ENCODE data around the gene NRG3. TPM values are rescaled to one million over a fixed set of nuclear protein-coding genes. Genes with fewer than 3 reads are reported as not detected.

Gene NRG3
- total and polyA plus RNA-seq, 2 of the 8 experiments (the other 6 are each of a cell fraction or from before 2014, with no cell fraction given), result 4.2 to 5.0 TPM

DNA sequence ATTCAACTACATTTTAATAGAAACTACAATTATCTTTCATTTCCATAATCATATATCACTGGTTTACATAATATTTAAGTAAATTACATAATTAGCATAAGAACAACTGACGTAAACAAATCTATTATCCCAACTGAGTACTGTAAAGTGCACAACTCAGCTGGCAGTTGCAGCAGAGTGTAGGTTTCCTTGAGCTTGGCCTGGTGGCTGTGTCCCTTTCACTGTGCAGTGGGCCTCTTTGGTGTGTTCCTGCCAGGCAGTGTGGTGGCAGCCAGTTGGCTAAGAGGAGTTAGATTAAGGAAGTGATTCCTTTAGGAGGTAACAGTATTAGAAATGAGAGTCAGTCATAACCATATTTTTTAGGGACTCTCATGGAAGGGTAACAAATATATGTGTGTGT is 7.0 kb downstream of the NRG3 start:
- H2BK15ac ChIP-seq (ENCODE audit: low read length), result no peak overlapping the region
- no peak overlapping the region for H3K27ac ChIP-seq (ENCODE audit: low read depth, low read length)
- H2BK12ac ChIP-seq (ENCODE audit: low read depth, low read length), result no peak overlapping the region
- H3K56ac ChIP-seq (replicated peaks; ENCODE audit: insufficient read length, low read depth, low read length), result no peak overlapping the region
- H3K18ac ChIP-seq (ENCODE audit: extremely low read depth, low read length), result no peak overlapping the region
- H3K79me2 ChIP-seq (ENCODE audit: control insufficient read depth in 1 of 2, insufficient read depth in 2 of 2, low read length in 2 of 2), result peaks cover 0 to 32% of the 10 kb centered on the region in 2 experiments; a peak in 2 of 4 replicates
- no peak overlapping the region for H2AFZ ChIP-seq (ENCODE audit: low read length)
- H3K36me3 ChIP-seq (ENCODE audit: control insufficient read depth in 2 of 4, insufficient read depth in 4 of 4, low read length in 3 of 4), result no peaks in the 10 kb centered on the region
- ChIA-PET POLR2A (ENCODE audit: partially characterized antibody) (interaction anchor here (0.7 kb wide), 1 partner anchor 9 kb away, joined by 4 read pairs; no protein-coding TSS in a partner anchor), CTCF (ENCODE audit: partially characterized antibody) (interaction anchor here (0.6 to 0.9 kb wide), 2 partner anchors 39 to 202 kb away, joined by 3 read pairs; no protein-coding TSS in a partner anchor)
- H3K79me1 ChIP-seq (ENCODE audit: low read depth, low read length), result no peaks in the 10 kb centered on the region
- H3K14ac ChIP-seq (ENCODE audit: insufficient read length), result no peak overlapping the region
- no peak overlapping the region for H4K8ac ChIP-seq (ENCODE audit: extremely low read depth, insufficient read depth, low read length)
- no peak overlapping the region for H3K4me2 ChIP-seq (ENCODE audit: insufficient read depth in 1 of 2, low read depth in 2 of 2, low read length in 2 of 2)
- H3K23me2 ChIP-seq (ENCODE audit: low read depth, low read length), result no peaks in the 10 kb centered on the region
- FAIRE-seq (no peak), DNase-seq (ENCODE audit: low read depth in 1 of 2, low spot score in 2 of 2) (no peak)
- H3K27me3 ChIP-seq (replicated peaks in 1 of 4; ENCODE audit: control insufficient read depth in 3 of 4, extremely low read depth in 1 of 4, insufficient read depth in 3 of 4, low read length in 3 of 4), result no peaks in the 10 kb centered on the region; a peak in 1 of 7 replicates
- H2BK20ac ChIP-seq (ENCODE audit: low read length), result no peak overlapping the region
- no peak overlapping the region for H3K23ac ChIP-seq (ENCODE audit: insufficient read length)
- H2BK5ac ChIP-seq (ENCODE audit: low read depth, low read length), result no peak overlapping the region
- no peak overlapping the region for H2AK5ac ChIP-seq (ENCODE audit: low read depth, low read length)
- no peak overlapping the region for H3K4me3 ChIP-seq (ENCODE audit: extremely low read depth in 1 of 4, insufficient read depth in 2 of 4, low read depth in 3 of 4, low read length in 4 of 4)
- no peak overlapping the region for H4K5ac ChIP-seq (ENCODE audit: insufficient read length, low read depth, low read length)
- no peak overlapping the region for H2BK120ac ChIP-seq (replicated peaks; ENCODE audit: low read depth, low read length)
- H4K91ac ChIP-seq (replicated peaks; ENCODE audit: insufficient read length, low read length), result no peak overlapping the region
- no peak overlapping the region for H3K4ac ChIP-seq (replicated peaks; ENCODE audit: insufficient read length, low read depth, low read length)
- H3K4me1 ChIP-seq (replicated peaks in 1 of 4; ENCODE audit: control insufficient read depth in 3 of 4, insufficient read depth in 4 of 4, low read length in 3 of 4), result peaks cover under 1 to 5% (median 3%) of the 10 kb centered on the region in 4 experiments; a peak in 6 of 7 replicates
- no peaks in the 10 kb centered on the region for H4K20me1 ChIP-seq (replicated peaks in 1 of 2; ENCODE audit: control insufficient read depth in 1 of 2, insufficient read depth in 2 of 2, low read length in 2 of 2)
- 55% methylated on average over 1 of the region's 1 CpG; no CpG with 5 or more reads in 1 of the 2 experiments for WGBS, 2 experiments (ENCODE audit: extremely low coverage in 1 of 2, insufficient coverage in 1 of 2, insufficient read length in 1 of 2, insufficient replicate concordance in 2 of 2, low coverage in 1 of 2, low lambda C conversion rate in 2 of 2, missing lambda C conversion rate in 1 of 2)
- H3K9ac ChIP-seq (replicated peaks in 1 of 4; ENCODE audit: extremely low read depth in 1 of 4, low read depth in 3 of 4, low read length in 3 of 4), result no peak overlapping the region; a peak in 1 of 7 replicates
- H3K9me3 ChIP-seq (ENCODE audit: insufficient read depth in 2 of 2, low read depth in 1 of 2, low read length in 1 of 2), result no peaks in the 10 kb centered on the region
- TF ChIP-seq JUN (IDR thresholded peaks at IDR 0.05; ENCODE audit: low read depth, low read length) (no peak), EZH2 (IDR thresholded peaks at IDR 0.05; ENCODE audit: low read depth, low read length, severe bottlenecking) (no peak), SIN3A (conservative IDR thresholded peaks at IDR 0.05 in 1 of 2, IDR thresholded peaks at IDR 0.05 in 1 of 2; ENCODE audit: low read depth in 1 of 2, low read length in 2 of 2) (no peak), GABPA (IDR thresholded peaks at IDR 0.05; ENCODE audit: borderline replicate concordance, insufficient read depth, low read length) (no peak), HDAC6 (IDR thresholded peaks at IDR 0.05; ENCODE audit: low read depth, low read length) (no peak), SP4 (IDR thresholded peaks at IDR 0.05; ENCODE audit: low read length) (no peak), RFX5 (IDR thresholded peaks at IDR 0.05; ENCODE audit: borderline replicate concordance, low read depth, low read length) (no peak)
- TF ChIP-seq, protein P1, sequence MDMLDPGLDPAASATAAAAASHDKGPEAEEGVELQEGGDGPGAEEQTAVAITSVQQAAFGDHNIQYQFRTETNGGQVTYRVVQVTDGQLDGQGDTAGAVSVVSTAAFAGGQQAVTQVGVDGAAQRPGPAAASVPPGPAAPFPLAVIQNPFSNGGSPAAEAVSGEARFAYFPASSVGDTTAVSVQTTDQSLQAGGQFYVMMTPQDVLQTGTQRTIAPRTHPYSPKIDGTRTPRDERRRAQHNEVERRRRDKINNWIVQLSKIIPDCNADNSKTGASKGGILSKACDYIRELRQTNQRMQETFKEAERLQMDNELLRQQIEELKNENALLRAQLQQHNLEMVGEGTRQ (IDR thresholded peaks at IDR 0.05; ENCODE audit: low read length), result no peak
- TF ChIP-seq, protein P2, sequence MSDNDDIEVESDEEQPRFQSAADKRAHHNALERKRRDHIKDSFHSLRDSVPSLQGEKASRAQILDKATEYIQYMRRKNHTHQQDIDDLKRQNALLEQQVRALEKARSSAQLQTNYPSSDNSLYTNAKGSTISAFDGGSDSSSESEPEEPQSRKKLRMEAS (IDR thresholded peaks at IDR 0.05), result no peak
